Left ventricle myocardium inferior (tissue), 1 donor: ENCODE results near the gene TUBA8. TPM values are rescaled to one million over a fixed set of nuclear protein-coding genes. Genes with fewer than 3 reads are reported as not detected.
A peak's percentile ranks its signal among the peaks of the same experiment; 100 is the strongest.

Source experiments
- DNase-seq: peaks from one replicate; pipeline ENCODE4 v3.0.0-alpha.2; 2020
- H3K27ac ChIP-seq: fragments of 200-600 bp; replicated peaks from 2 replicates; pipeline ENCODE4 v1.8.0; 2021
- H3K27me3 ChIP-seq: fragments of 200-600 bp; 2 replicates; pipeline ENCODE4 v1.8.0; 2021; ENCODE audit warnings: low read depth
- H3K36me3 ChIP-seq: fragments of 200-600 bp; 2 replicates; pipeline ENCODE4 v1.8.0; 2021
- H3K4me1 ChIP-seq: fragments of 200-600 bp; 2 replicates; pipeline ENCODE4 v1.8.0; 2021
- H3K4me3 ChIP-seq: fragments of 200-600 bp; 2 replicates; pipeline ENCODE4 v1.8.0; 2021; ENCODE audit warnings: mild to moderate bottlenecking, moderate library complexity
- H3K9me3 ChIP-seq: fragments of 200-600 bp; replicated peaks from 2 replicates; pipeline ENCODE4 v1.8.0; 2021
- CTCF ChIP-seq: fragments of 200-600 bp; IDR thresholded peaks from 2 replicates; pipeline ENCODE4 v1.8.0; 2021; ENCODE audit warnings: antibody characterized with exemption, mild to moderate bottlenecking, borderline replicate concordance
- intact Hi-C: fragments of 100-400 bp; cut with micrococcal nuclease; formaldehyde crosslinking; loops from one replicate; pipeline ENCODE4 v1.11.0; 2022
- total RNA-seq: library from RNA; stranded (reverse); fragmentation: NEBNext Ultra II Directional; extraction: Animal tissue kit (Norgen Biotek cat#: 25700); gene quantifications from one replicate; pipeline ENCODE4 v1.2.1, GENCODE V29; 2021
- donor health status: DM: no; HTN: yes; CAD: no; lungs with severe emphysema.

TUBA8 gene
- total RNA-seq, 1 donor from 2014 or later, result 253 TPM

GRCh38 chr22:18109410-18110193, 1.0 kb upstream of the TUBA8 start:
- Histone ChIP-seq H3K4me1 (peaks cover 32% of the 10 kb centered on the region), H3K4me3 (peak overlapping the region; percentile 75), H3K27me3 (peaks cover 15% of the 10 kb centered on the region), H3K36me3 (no peaks in the 10 kb centered on the region), H3K9me3 (no peaks in the 10 kb centered on the region), H3K27ac (peak overlapping the region; percentile 96)
- no peak for TF ChIP-seq CTCF
- intact Hi-C loops, result no loop called here
- DNase-seq, result no peak

GRCh38 chr22:18110954-18111758, 547 bp downstream of the TUBA8 start:
- peaks cover 15% of the 10 kb centered on the region for H3K27me3 ChIP-seq
- TF ChIP-seq CTCF, result no peak
- H3K4me1 ChIP-seq, result peaks cover 46% of the 10 kb centered on the region
- intact Hi-C loops, result no loop called here
- no peak for DNase-seq
- peak overlapping the region; percentile 96 for H3K27ac ChIP-seq
- no peaks in the 10 kb centered on the region for H3K36me3 ChIP-seq
- peak overlapping the region; percentile 75 for H3K4me3 ChIP-seq
- no peaks in the 10 kb centered on the region for H3K9me3 ChIP-seq

- DNase-seq, result peak; percentile 79
- H3K4me1 ChIP-seq, result peaks cover 53% of the 10 kb centered on the region
Observed at GRCh38 chr22:18111759-18112330, 1.2 kb downstream of the TUBA8 start.

GRCh38 chr22:18112440-18112839, 1.8 kb downstream of the TUBA8 start:
- peaks cover 59% of the 10 kb centered on the region for H3K4me1 ChIP-seq
- no peak for DNase-seq
- H3K9me3 ChIP-seq, result no peaks in the 10 kb centered on the region
- peak overlapping the region; percentile 96 for H3K27ac ChIP-seq
- no peaks in the 10 kb centered on the region for H3K36me3 ChIP-seq
- no peak for TF ChIP-seq CTCF
- H3K4me3 ChIP-seq, result peak overlapping the region; percentile 75
- intact Hi-C loops, result no loop called here
- H3K27me3 ChIP-seq, result peaks cover 15% of the 10 kb centered on the region

More at GRCh38 chr22:18111759-18112330, 1.2 kb downstream of the TUBA8 start:
- peak overlapping the region; percentile 75 for H3K4me3 ChIP-seq
- peak overlapping the region; percentile 96 for H3K27ac ChIP-seq
- peaks cover 15% of the 10 kb centered on the region for H3K27me3 ChIP-seq
- no peaks in the 10 kb centered on the region for H3K36me3 ChIP-seq
- H3K9me3 ChIP-seq, result no peaks in the 10 kb centered on the region
- intact Hi-C loops, result no loop called here
- no peak for TF ChIP-seq CTCF

GRCh38 chr22:18113680-18114394, 3.2 kb downstream of the TUBA8 start:
- Histone ChIP-seq H3K36me3 (no peaks in the 10 kb centered on the region), H3K4me1 (peaks cover 73% of the 10 kb centered on the region), H3K9me3 (no peaks in the 10 kb centered on the region), H3K27ac (peak overlapping the region; percentile 96), H3K27me3 (peaks cover 15% of the 10 kb centered on the region), H3K4me3 (peak overlapping the region; percentile 75)
- TF ChIP-seq CTCF, result no peak
- intact Hi-C loops, result no loop called here
- DNase-seq, result no peak
